ENCODE results near the gene COMMD4.
"Not testable (repeated sequence)": the region's sequence is repeated elsewhere in the genome, so short reads cannot be mapped to it uniquely, and the experiment has no call there.

Gene COMMD4

DNA sequence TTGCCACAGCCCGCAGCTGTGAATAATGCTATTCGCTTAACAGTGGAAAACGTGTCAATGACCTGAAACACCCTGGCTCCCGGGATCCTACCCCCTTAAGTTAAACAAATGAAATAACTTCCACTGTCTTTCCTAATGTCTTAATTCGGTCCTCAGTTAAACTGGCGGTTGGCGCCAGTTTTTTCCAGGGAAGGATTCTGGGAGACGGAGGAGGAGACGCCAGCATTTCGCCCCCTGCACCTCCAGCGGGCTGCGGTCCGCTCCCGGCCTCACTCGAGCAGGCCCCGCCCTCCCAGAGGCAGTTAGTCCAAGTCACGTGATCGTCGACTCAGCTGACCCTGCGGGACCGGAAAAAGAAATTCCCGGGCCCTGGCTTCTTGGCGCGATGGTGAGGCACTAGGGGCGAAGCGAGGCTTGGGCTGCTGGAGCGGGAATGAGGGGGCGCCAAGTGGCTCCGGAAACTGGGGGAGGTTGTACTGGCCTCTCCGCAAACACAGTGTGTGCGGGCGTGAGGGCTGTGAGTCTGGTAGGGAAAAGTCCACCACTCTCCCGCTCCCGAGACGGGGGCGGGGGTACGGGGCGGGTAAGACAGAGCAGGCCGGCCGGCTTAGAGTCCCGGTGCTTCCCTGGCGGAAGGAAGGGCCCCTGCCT is at the start of gene COMMD4:
Gene COMMD4, plus strand, starts transcription at position 359 of the 651 bp plus-strand sequence. Its CDS starts 27 bp downstream, at position 386.
- peak; percentile 42 for DNase-seq (ENCODE audit: low read depth in 2 of 2, low spot score in 1 of 2)

DNA sequence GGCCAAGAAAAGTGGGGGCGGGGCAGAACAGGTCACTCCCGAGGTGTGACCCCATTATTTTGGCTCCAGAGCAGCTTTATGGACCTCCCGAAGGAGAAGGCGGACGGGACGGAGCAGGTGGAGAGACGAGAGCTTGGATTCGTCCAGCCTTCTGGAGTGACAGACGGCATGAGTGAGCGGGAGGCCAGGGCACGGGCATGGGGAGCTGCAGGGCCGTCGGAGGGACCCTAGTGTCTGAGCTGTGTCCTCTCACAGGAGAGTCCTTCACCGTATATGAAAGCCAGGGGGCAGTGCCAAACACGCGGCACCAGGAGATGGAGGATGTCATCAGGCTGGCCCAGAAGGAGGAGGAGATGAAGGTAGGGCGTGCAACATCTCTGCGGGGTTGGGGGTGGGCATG is 42.2 kb upstream of the COMMD4 start:
- DNase-seq (ENCODE audit: low read depth in 2 of 2, low spot score in 1 of 2): not testable (repeated sequence)

DNA sequence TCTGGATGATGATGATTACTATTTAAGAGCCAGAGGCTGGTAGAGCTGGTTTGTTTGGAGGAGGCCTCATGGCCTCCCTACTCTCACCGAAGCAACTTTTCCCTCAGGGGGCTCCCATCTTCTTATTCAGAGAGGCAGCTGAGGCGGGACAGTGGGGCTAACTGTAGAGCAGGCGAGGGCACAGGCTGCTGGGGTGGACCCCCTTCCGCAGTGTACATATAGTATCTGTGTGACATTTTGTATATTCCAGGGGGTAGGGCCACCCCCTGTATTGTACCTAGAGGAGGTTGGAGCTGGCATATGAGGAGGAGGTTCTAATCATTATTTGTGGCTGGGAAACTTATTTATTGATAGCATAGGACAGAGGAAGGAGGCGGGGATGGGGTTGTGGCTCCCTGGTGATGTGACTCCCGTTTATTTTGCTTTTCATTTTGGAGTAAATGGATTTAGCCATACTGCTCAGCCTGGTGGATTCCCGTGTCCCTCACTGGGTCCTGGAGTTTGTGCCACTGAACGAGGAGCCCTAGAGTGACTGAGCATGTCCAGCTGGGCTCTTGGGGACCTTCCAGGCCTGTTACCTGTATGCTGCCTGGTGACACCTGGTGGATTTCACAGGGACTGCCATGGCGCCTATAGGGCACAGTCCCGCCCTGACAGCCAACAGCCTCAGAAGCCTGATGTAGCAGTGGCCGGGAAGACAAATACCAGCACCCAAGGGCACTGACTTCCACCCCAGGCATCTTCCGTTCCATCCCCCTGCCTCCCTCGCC is 37.1 kb upstream of the COMMD4 start:
- DNase-seq (ENCODE audit: low read depth in 2 of 2, low spot score in 1 of 2): not testable (repeated sequence)

DNA sequence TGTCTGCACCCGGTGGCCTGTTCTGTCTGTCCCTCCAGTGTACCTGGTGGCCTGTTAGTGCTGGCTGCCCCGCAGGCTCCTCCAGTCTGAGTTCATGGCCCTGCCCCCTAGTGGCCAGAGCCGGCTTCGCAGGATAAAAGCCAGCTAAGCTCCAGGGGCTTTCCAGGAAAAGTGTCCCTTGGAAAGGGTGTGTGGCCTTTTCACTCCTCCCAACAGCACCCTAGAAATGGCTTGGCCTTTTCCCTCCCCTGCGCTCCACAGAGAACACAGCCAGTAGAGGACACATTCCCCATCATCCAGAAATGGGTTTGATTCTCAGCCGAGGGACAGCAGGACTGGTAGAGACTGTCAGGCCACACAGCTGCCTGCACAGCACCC is 36.6 kb upstream of the COMMD4 start:
- peak in 1 of 2 donors; percentile 34 for DNase-seq (ENCODE audit: low read depth in 2 of 2, low spot score in 1 of 2)

DNA sequence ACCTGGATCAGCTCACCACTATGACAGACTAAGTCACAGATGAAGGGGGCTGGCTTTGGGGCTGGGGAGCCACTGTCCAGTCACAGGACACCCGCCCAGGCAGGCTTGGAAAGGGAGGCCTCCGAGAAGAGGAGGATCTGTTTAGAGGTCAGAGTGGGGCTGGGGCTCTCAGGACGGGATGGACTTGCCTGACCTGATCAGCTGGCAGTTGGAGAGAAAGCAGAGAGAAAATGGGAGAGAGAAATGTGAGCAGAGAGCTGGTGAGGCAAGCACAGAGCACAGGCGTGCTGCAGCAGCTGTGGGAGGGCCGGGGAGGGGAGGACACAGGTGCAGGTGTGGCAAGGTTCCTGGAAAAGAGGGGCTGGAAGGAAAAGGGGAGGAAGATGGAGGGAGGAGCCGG is 35.8 kb upstream of the COMMD4 start:
- not testable (repeated sequence) for DNase-seq (ENCODE audit: low read depth in 2 of 2, low spot score in 1 of 2)

DNA sequence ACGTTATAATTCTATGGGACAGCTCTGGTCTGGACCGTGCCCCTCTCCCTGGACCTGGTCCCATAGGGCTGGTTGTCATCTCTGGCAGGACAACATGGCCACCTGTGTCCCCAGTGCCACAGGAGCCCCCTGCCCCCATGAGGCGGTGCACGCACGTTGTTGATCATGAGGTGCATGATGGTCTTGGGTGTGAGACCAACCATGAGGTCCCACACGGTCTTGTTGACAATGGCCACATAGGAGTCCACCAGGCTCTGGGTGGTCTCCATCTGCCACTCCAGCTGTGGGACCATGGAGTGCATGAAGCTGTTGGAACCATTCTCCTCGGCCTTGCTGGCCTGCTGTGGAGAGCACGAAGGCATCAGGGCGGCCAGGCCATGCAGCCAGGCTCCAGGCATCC is 33.5 kb upstream of the COMMD4 start:
- DNase-seq (ENCODE audit: low read depth in 2 of 2, low spot score in 1 of 2): no peak

DNA sequence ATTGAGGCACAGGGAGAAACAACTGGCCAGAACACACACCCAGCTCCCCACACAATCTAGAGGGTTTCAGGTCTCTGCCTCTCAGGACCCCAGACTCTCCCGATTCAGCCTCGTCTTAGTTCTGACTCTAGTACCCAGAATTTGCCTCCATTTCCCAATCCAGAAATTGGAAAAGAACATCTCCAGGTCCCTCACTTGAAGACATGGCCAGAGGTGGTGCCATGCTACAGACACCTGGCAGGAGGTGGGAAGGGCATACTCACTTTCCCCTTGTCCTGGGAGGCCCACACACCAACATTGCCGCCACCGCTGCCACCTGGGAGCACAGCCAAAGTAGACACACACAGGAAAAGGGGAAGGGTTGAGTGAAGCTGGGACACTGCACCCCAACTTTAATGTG is 33.1 kb upstream of the COMMD4 start:
- not testable (repeated sequence) for DNase-seq (ENCODE audit: low read depth in 2 of 2, low spot score in 1 of 2)

DNA sequence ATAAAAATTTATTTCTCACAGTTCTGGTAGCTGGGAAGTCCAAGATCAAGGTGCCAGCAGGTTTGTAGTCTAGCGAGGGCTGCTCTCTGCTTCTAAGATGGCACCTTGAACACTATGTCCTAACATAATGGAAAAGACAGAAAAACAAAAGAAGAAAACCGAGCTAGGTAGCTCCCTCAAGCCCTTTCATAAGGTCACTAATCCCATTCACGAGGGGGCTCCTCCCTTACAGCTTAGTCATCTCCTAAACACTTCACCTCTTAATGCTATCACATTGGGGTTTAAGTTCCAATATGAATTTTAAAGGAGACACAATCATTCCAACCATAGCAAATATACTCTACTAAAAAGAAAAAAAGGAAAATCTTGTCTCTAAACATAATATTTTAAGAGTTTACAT is 29.7 kb upstream of the COMMD4 start:
- DNase-seq (ENCODE audit: low read depth in 2 of 2, low spot score in 1 of 2): no peak

DNA sequence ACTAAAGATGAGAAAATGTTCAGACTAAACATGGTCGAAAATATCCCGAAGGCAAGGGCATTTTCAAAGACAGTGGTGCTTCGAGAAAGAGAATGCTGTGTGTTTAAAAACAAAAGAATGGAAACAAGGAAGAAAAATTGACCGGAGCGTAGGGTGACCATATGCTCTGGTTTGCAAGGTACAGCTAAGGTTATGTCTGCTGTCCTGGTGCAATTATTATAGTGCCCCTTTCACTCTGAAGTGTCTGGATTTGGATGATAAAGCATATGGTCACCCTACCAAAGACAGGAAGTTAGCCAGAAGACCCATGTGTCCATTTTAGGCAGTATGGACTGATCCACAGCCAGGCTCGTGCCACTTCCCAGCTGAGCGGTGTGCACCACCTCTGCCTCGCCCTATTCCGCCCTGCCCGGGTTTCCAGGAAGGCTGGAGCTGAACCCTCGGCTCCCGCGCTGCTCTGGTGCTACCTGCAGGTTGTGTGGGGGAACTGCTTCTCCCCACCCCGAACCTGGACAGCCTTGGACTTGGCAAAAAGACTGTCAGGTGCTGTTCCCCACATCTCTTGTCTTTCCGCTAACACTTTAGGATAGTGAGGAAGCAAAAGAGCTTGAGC is 28.0 kb upstream of the COMMD4 start:
- no peak for DNase-seq (ENCODE audit: low read depth in 2 of 2, low spot score in 1 of 2)

DNA sequence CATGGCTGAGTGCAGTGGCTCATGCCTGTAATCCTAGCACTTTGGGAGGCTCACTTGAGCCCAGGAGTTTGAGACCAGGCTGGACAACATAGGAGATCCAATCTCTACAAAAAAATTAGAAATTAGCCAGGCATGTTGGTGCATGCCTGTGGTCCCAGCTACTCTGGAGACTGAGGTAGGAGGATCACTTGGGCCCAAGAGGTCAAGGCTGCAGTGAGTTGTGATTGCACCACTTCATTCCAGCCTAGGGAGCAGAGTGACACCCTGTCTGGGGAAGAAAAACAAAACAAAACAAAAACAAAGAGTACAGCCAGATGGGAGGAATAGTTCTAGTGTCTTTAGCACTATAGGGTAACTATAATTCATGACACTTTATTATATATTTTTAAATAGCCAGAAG is 26.2 kb upstream of the COMMD4 start:
- no peak for DNase-seq (ENCODE audit: low read depth in 2 of 2, low spot score in 1 of 2)

DNA sequence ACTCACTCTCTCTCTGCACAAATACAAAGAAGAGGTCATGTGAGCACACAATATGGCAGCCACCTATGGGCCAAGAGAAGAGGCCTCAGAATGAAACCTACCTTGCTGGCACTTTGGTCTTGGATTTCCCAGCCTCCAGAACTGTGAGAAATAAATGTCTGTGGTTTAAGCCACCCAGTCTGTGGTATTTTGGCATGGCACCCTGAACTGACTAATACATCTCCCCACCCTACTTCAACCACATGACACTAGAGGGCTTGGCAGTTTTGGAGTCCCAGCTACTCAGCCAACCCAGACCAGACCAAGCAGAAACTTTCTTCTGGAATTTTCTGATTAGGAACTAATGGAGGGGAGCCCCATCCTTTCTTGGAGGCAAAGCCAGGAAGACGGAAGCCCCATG is 23.3 kb upstream of the COMMD4 start:
- not testable (repeated sequence) for DNase-seq (ENCODE audit: low read depth in 2 of 2, low spot score in 1 of 2)

DNA sequence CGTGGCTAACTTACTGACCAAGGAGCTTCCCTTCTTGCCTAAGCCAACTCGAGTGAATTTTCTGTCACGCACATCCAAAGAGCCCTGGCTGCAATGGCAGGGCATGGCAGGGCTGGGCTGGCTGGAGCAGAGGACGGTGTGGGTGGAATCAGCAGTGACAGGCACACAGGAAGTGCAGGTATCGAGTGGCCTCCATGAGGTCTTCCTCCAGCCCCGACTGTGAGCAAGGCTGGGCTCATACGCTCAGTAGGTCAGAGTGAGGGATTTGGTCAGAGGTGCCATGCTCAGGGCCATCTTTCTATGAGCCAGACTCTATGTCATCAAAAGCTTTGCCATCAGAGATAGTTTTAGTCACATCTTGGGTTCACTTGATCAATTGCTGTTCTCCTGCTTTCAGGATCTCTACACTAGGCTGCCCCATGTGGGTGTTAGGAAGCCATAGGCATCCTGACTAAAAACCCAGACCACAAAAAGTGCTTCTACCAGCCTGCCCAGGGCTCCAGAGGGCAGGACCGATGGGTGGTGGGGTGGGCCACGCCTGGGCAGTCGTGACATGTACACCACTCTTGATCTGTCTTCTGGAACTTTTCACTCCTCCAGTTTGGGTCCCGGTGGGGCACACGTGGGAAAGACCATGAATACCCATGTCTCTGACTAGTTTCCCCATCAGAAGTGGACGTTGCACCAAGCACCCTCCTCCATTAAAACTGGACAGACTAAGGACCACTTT is 22.6 kb upstream of the COMMD4 start:
- no peak for DNase-seq (ENCODE audit: low read depth in 2 of 2, low spot score in 1 of 2)

DNA sequence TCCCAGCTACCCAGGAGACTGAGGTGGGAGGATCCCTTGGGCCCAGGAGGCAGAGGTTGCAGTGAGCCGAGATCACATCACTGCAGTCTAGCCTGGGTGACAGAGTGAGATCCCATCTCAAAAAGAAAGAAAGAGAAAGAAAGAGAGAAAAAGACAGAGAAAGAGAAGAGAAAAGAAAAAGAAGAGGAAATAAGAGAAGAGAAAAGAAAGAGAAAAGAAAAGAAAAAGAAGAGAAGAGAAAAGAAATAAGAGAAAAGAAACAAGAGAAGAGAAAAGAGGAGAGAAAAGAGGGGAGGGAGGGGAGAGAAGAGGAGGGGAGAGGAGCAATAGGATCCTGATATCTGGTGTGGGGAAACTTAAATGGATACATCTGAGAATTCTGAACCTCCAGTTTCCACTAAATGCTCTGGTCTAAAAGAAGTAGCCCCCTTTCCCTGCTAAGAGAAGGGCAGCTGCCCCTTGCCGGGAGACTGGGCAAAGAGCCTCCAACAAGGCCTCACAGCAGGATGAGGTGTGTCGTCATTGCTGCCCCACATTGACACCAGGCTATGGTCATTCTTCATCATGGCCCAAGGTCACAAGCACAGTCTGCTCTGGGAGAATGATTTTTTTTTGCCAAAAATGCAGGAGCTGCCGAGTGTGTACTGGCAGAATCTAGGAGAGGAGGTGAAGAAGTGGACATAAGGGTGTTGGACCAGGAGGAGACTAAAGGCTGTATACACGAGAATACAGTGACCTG is 21.1 kb upstream of the COMMD4 start:
- DNase-seq (ENCODE audit: low read depth in 2 of 2, low spot score in 1 of 2): no peak

DNA sequence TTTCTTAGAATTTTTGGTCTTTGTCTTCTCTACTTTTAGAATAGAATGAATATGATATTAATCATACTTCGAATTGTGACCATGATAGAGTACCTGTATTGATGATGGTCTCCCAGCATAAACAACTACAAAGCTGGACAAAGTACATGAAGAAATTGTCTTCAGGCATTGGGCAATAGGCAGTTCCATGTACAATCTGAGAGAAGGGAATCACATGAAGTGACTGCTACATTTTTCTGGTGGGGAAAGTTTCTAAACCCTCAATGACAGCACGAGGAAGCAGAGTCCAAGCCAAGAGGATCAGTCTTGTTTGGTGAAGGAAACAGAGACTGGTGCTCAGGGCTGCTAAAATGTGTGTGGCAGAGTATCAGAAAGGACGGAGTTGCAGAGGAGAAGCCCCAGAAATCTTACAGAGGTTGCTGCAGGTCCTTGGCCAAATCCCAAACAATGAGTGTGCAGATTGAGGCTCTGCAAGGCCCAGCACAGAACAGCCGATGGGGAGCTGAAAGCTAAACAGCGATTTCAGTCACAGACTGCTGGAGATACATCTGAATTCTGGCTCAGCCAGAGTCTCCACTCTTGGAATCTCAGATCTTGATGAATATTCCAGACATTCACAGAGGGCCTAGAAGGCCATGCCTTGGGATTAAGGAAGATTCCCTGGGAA is 16.5 kb upstream of the COMMD4 start:
- DNase-seq (ENCODE audit: low read depth in 2 of 2, low spot score in 1 of 2): not testable (repeated sequence)

DNA sequence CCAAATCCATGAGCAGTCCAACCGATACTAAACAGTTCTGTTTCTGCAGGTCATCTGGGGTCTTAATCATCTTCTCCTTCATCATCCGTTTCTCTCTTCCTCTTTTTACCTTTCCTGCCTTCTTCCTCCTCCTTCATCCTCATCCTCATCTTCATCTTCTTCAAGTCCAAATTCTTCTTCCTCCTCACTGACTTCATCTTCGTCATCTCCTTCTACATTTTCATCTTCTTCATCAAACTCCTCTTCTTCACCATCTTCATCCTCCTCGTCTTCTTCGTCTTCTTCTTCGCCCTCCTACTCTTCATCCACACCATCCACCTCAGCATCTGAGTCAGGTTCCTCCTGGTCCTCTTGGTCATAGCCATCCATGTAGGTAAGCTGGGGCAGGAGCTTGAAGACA is 14.2 kb upstream of the COMMD4 start:
- no peak for DNase-seq (ENCODE audit: low read depth in 2 of 2, low spot score in 1 of 2)

DNA sequence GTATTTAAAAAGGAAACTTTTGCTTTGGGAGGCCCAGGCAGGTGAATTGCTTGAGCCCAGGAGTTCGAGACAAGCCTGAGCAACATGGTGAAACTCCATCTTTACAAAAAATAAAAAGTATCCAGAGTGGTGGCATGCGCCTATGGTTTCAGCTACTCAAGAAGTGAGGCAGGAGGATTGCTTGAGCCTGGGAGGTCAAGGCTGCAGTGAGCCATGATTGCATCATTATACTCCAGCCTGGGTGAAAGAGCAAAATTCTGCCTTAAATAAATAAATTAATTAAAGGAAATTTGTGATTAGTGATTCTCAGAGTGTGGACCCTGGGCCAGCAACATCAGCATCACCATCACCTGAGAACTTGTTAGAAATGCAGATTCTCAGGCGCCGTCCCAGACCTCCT is 9.9 kb upstream of the COMMD4 start:
- no peak for DNase-seq (ENCODE audit: low read depth in 2 of 2, low spot score in 1 of 2)

DNA sequence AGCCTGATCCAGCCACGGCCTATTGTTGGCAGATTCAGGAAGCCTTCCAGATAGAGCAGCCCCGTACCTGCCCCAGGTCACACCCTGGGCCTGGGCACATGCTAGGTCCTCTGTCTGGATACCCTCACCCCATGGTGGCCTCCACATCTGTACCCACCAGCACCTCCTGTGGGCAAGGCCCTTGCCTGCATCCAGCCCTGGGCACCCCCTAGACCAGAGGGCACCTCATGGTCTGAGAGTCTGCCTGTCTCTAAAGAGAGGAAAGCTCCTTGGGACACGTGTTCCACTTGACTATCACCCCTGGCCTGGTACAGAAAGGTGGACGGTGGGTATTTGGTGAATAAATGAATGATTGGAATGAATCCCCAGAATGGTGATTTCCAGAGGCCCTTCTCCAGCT is 8.9 kb upstream of the COMMD4 start:
- no peak for DNase-seq (ENCODE audit: low read depth in 2 of 2, low spot score in 1 of 2)

DNA sequence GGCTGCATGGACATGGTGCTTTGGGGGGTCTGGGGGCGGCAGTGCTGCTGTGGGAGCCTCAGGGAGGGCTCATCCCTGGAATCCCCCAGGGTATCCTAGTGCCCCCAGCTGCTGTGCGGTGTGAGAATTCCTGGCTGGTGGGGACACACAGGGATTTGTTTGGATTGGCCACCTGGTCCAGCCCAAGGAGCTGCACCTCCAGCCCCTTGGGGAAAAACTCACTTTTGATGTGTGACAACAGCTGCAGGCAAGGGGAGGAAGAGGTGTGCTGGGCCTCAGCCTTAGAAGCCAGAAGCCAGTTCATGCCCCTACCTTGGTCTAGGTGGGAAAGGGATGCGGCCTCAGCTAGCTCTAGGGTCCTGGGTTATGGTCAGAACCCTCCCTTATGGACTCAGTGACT is 8.4 kb upstream of the COMMD4 start:
- no peak for DNase-seq (ENCODE audit: low read depth in 2 of 2, low spot score in 1 of 2)

DNA sequence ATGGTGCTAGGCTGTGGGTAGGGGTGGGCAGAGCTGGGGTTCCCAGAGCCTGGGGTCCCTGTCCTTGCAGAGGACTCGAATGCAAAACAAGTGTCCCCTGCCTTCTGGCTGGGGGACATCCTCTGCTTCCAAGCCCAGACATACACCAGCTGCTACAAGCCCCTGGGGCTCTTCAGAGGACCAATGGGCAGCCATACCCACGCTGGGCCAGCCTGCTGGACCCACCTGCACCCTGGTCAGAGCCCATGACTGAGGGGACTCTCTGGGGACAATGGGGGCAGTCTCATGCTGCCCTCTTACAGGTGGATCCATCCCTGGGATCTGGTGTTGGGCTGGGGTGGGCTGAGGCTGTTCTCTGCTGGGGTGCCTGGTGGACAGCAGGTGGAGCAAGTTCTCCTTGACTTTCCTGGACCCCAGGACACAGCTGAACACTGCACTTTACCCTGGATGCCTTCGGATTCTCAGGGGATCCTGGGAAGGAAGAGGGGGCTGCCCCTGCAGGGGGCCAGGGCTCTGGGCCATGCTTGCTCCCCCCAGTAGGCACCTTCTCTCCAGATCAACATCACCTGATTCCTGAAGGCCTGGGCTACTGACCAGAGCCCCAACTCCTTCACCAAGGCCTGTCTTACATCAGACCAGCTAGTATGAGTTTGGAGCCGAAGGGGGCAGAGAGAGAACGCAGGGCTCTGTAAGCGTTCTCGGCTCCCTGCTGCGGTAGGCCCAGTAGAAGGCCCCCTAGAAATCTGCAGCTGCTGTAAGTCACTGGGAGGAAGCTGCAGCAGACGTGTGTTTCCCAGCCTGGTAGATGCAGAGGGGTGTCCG is 7.2 kb upstream of the COMMD4 start:
- no peak for DNase-seq (ENCODE audit: low read depth in 2 of 2, low spot score in 1 of 2)

DNA sequence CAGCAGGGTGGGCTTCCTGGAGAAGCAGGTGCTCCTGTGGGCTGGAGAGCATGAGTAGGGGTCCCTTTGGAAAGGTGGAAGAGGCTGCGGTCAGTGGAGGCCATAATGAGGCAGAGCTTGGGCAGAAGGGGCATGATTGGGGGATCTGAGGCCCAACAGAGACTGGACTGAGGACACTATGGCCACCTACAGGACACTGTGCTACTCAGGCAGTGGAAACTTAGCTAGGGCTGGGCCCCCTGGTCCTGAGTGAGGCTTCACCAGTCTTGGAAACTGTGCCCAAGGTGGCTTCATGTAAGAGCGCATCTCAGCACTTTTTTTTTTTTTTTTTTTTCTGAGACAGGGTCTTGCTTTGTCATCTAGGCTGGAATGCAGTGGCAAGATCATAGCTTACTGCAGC is 6.3 kb upstream of the COMMD4 start:
- DNase-seq (ENCODE audit: low read depth in 2 of 2, low spot score in 1 of 2): no peak
